Peyer's patch (tissue), 4 donors: ENCODE results near the gene SLC29A1.

ENCODE experiments used
- POLR2A ChIP-seq, 2 donors: fragments of 450-650 bp; IDR thresholded peaks; one replicate each; pipeline ENCODE4 v1.5.1; 2017; ENCODE audit warnings: antibody characterized with exemption in 2 of 2, mild to moderate bottlenecking in 2 of 2, moderate library complexity in 2 of 2
- TF ChIP-seq, protein P1 (sequence below), 6 experiments: fragments of 450-650 bp in 4 of 6; fragments of 200-600 bp in 2 of 6; sonication (generic) in 1 of 6; IDR thresholded peaks; one replicate each; pipeline ENCODE4 v1.5.1; 2017 to 2019; ENCODE audit warnings: antibody characterized with exemption in 6 of 6, mild to moderate bottlenecking in 3 of 6, moderate library complexity in 1 of 6

DNA sequence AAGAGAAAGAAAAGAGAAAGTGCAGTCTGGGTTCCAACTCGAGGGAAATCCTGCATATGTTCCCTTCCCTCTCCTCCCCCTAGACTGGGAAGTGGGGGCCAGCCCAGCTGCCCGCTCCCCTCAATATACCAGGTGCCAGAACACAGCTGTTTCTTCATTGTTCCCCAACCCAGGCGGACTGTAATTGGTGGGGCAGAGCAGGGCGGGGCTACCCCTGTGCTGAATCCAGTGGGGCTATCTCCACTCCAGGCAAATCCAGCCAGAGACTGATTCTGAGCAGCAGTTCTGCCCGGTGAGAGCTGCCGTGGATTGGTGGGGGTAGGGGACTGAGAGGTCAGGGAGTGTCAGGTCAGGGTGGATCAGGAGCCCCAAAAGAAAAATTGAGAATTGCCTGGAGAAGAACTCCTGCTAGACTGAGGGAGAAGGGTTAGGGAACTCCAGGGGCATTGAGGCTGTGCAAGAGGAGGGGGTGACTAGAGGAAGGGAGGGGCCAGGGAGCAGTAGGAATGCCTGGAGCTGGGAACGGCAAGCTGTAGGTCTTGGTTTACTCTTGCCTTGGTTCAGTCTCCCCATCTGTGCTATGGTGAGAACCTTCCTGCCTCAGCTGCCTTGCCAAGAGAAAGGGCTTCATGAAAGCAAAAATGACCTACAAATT, 6.6 kb upstream of the SLC29A1 start, which contains the start of gene MYMX:
- TF ChIP-seq POLR2A (IDR thresholded peaks at IDR 0.05): no peak
- TF ChIP-seq, protein P1, sequence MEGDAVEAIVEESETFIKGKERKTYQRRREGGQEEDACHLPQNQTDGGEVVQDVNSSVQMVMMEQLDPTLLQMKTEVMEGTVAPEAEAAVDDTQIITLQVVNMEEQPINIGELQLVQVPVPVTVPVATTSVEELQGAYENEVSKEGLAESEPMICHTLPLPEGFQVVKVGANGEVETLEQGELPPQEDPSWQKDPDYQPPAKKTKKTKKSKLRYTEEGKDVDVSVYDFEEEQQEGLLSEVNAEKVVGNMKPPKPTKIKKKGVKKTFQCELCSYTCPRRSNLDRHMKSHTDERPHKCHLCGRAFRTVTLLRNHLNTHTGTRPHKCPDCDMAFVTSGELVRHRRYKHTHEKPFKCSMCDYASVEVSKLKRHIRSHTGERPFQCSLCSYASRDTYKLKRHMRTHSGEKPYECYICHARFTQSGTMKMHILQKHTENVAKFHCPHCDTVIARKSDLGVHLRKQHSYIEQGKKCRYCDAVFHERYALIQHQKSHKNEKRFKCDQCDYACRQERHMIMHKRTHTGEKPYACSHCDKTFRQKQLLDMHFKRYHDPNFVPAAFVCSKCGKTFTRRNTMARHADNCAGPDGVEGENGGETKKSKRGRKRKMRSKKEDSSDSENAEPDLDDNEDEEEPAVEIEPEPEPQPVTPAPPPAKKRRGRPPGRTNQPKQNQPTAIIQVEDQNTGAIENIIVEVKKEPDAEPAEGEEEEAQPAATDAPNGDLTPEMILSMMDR (IDR thresholded peaks at IDR 0.05): no peak
